Thoracic aorta (tissue), 2 donors: ENCODE results near the gene TMEM218. TPM values are rescaled to one million over a fixed set of nuclear protein-coding genes. Genes with fewer than 3 reads are reported as not detected.
"Not testable (repeated sequence)": the region's sequence is repeated elsewhere in the genome, so short reads cannot be mapped to it uniquely, and the experiment has no call there.

Experiments used
- ATAC-seq: fragments of 150-250 bp; one replicate; pipeline ENCODE4 v1.8.0; 2017; ENCODE audit warnings: low read depth; ENCODE audit not compliant: insufficient number of reproducible peaks, low FRiP score
- DNase-seq: peaks from one replicate; pipeline ENCODE4 v3.0.0-alpha.2; 2020; ENCODE audit warnings: low spot score
- H3K27ac ChIP-seq, 2 donors: fragments of 200-600 bp; sonication (generic); 1 replicate in 1 of 2; 2 replicates in 1 of 2; pipeline ENCODE4 v1.5.1; 2016; ENCODE audit warnings: mild to moderate bottlenecking in 2 of 2, moderate library complexity in 2 of 2
- H3K27me3 ChIP-seq: fragments of 200-600 bp; sonication (generic); replicated peaks from 2 replicates; pipeline ENCODE4 v1.6.0; 2016; ENCODE audit warnings: mild to moderate bottlenecking; ENCODE audit not compliant: insufficient read depth
- H3K36me3 ChIP-seq: fragments of 200-600 bp; sonication (generic); one replicate; pipeline ENCODE4 v1.5.1; 2016
- H3K4me1 ChIP-seq, 2 donors: fragments of 200-600 bp; sonication (generic); 1 replicate in 1 of 2; 2 replicates in 1 of 2; pipeline versions ENCODE4 v1.5.1 to v1.6.0; 2016; ENCODE audit warnings: low read depth in 2 of 2, mild to moderate bottlenecking in 1 of 2; ENCODE audit not compliant: control insufficient read depth in 1 of 2
- H3K4me3 ChIP-seq: fragments of 200-600 bp; sonication (generic); 2 replicates; pipeline ENCODE4 v1.5.1; 2016; ENCODE audit warnings: mild to moderate bottlenecking
- H3K9me3 ChIP-seq: fragments of 200-600 bp; sonication (generic); 2 replicates; pipeline ENCODE4 v1.5.1; 2016
- CTCF ChIP-seq: fragments of 200-600 bp; sonication (generic); IDR thresholded peaks from one replicate; pipeline ENCODE4 v1.5.1; 2019; ENCODE audit warnings: antibody characterized with exemption
- total RNA-seq, 2 donors: library from RNA; depleted of rRNA; stranded (reverse); fragments of >200 nt; gene quantifications; one replicate each; pipeline versions ENCODE4 v1.1.0 to v1.2.3, GENCODE V29; 2016

TMEM218 gene
- total RNA-seq, 2 donors from 2014 or later, result 15.2 to 17.7 TPM

DNA sequence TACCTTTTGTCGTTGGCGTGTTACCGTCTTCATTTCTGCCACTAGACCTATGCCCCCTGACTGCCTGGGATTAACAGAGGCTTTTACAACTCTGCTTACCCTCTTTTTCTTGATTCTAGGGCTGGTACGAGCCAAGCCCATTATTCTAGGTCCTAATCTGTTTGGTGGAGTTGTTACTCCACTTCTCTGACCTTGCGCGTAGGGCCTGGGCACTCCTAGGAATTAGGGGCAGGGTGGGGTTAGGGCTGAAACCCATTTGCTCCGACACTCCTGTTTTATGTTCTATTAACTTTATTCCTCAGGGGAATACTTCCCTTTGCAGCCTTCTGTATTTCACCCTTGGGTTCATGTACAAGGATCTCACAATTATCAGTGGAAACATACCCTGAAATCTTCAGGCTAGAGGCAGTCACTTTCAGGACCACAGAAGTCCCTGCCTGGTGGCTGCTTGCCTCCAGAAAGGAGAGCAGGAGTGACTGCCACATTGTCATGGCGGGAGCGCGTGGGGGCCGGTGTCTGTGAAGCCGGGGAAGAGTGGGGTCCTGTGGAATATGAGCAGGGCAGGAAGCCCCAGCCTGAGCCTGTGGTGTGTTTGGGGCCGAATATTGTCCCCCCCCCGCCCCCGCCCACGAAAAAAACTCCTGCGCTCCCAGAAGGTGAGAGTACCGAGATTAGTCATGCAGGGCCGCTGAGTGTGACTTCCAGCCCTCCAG lies 49.1 kb downstream of the TMEM218 start:
- no peaks in the 10 kb centered on the region for H3K27me3 ChIP-seq
- peak overlapping the region; percentile 42 to 66 for H3K27ac ChIP-seq
- DNase-seq (no peak), ATAC-seq (peak; percentile 30)
- no peaks in the 10 kb centered on the region for H3K36me3 ChIP-seq
- no peaks in the 10 kb centered on the region for H3K9me3 ChIP-seq
- peaks cover 8 to 15% of the 10 kb centered on the region in 2 donors for H3K4me1 ChIP-seq
- TF ChIP-seq CTCF, result no peak
- H3K4me3 ChIP-seq, result peak overlapping the region; percentile 89

DNA sequence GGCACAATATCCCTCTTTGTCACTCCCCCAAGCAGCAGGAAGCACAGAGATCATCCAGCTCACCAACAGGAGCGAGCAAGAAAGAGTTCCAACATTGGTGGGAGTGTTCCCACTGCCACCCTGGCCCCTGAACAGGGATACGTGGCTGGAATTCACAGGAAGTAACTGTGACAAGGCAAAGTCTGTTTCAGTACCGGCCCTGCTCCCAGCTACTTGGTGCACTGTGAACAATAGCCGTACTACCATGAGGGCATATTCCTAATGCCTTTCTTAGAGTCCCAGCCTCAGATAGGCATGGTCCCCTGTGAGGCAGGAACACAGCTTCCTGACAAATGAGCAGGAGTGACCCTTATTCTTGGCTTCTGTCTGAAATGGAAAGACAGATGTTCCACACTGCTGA lies 50.1 kb downstream of the TMEM218 start:
- no peak for ATAC-seq
- H3K27ac ChIP-seq, result no peak overlapping the region
- H3K4me1 ChIP-seq, result peaks cover 8 to 15% of the 10 kb centered on the region in 2 donors
- no peaks in the 10 kb centered on the region for H3K27me3 ChIP-seq
- no peaks in the 10 kb centered on the region for H3K36me3 ChIP-seq
- H3K4me3 ChIP-seq, result no peak overlapping the region
- no peak for TF ChIP-seq CTCF
- no peak for DNase-seq
- H3K9me3 ChIP-seq, result no peaks in the 10 kb centered on the region

GRCh38 chr11:125057693-125058016 lies 53.8 kb downstream of the TMEM218 start:
- no peaks in the 10 kb centered on the region for H3K9me3 ChIP-seq

GRCh38 chr11:125056931-125057692 lies 54.3 kb downstream of the TMEM218 start:
- H3K4me1 ChIP-seq, result no peaks in the 10 kb centered on the region
- no peak overlapping the region for H3K4me3 ChIP-seq
- no peaks in the 10 kb centered on the region for H3K27me3 ChIP-seq
- no peaks in the 10 kb centered on the region for H3K36me3 ChIP-seq
- TF ChIP-seq CTCF, result no peak
- H3K9me3 ChIP-seq, result no peaks in the 10 kb centered on the region
- H3K27ac ChIP-seq, result no peak overlapping the region
- no peak for ATAC-seq
- no peak for DNase-seq

More at GRCh38 chr11:125057693-125058016, 53.8 kb downstream of the TMEM218 start:
- Histone ChIP-seq H3K4me3 (no peak overlapping the region), H3K27me3 (no peaks in the 10 kb centered on the region), H3K36me3 (no peaks in the 10 kb centered on the region), H3K27ac (no peak overlapping the region), H3K4me1 (peaks cover 0 to 5% of the 10 kb centered on the region in 2 donors)
- no peak for TF ChIP-seq CTCF
- ATAC-seq, result no peak
- no peak for DNase-seq

DNA sequence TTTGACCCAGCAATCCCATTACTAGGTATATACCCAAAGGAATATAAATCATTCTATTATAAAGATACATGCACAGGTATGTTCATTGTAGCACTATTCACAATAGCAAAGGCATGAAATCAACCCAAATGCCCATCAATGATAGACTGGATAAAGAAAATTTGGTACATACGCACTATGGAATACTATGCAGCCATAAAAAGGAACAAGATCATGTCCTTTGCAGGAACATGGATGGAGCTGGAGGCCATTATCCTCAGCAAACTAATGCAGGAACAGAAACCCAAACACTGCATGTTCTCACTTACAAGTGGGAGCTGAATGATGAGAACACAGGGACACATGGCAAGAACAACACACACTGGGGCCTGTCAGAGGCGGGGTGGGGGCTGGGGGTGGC lies 55.3 kb downstream of the TMEM218 start:
- not testable (repeated sequence) for ATAC-seq, H3K4me3 ChIP-seq, H3K27me3 ChIP-seq, H3K9me3 ChIP-seq, H3K4me1 ChIP-seq, H3K36me3 ChIP-seq, H3K27ac ChIP-seq, DNase-seq
